PC-9 (cell line): ENCODE results near the gene IBA57.

Experiments
- EZH2 ChIP-seq: fragments of 200-600 bp; sonication (generic); IDR thresholded peaks from 2 replicates; pipeline ENCODE4 v1.8.0; 2017; ENCODE audit warnings: antibody characterized with exemption, low read depth
- TF ChIP-seq, protein P1 (sequence below): fragments of 200-600 bp; sonication (generic); conservative IDR thresholded peaks from 2 replicates; pipeline ENCODE4 v1.6.1; 2017; ENCODE audit warnings: mixed run types, antibody characterized with exemption, mild to moderate bottlenecking, moderate library complexity

GRCh38 chr1:228147768-228148167, 17.8 kb upstream of the IBA57 start:
- TF ChIP-seq, protein P1, sequence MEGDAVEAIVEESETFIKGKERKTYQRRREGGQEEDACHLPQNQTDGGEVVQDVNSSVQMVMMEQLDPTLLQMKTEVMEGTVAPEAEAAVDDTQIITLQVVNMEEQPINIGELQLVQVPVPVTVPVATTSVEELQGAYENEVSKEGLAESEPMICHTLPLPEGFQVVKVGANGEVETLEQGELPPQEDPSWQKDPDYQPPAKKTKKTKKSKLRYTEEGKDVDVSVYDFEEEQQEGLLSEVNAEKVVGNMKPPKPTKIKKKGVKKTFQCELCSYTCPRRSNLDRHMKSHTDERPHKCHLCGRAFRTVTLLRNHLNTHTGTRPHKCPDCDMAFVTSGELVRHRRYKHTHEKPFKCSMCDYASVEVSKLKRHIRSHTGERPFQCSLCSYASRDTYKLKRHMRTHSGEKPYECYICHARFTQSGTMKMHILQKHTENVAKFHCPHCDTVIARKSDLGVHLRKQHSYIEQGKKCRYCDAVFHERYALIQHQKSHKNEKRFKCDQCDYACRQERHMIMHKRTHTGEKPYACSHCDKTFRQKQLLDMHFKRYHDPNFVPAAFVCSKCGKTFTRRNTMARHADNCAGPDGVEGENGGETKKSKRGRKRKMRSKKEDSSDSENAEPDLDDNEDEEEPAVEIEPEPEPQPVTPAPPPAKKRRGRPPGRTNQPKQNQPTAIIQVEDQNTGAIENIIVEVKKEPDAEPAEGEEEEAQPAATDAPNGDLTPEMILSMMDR = no peak
- no peak for TF ChIP-seq EZH2
